Mammary epithelial cell (primary cell): ENCODE data around the gene ASF1A.

Experiments
- EZH2 ChIP-seq: IDR thresholded peaks from 2 replicates; pipeline ENCODE4 v1.6.1; 2012; ENCODE audit warnings: low read length, inconsistent platforms, borderline replicate concordance
- TF ChIP-seq, protein P1 (sequence below), 2 donors: IDR thresholded peaks in 1 of 2; conservative IDR thresholded peaks in 1 of 2; 2 replicates each; pipeline ENCODE4 v1.5.1; 2011 to 2012; ENCODE audit warnings: inconsistent platforms in 2 of 2, low read length in 2 of 2, mild to moderate bottlenecking in 2 of 2, control low read depth in 1 of 2, low read depth in 1 of 2; ENCODE audit not compliant: insufficient read depth in 1 of 2; ENCODE audit errors: extremely low read depth in 1 of 2

DNA sequence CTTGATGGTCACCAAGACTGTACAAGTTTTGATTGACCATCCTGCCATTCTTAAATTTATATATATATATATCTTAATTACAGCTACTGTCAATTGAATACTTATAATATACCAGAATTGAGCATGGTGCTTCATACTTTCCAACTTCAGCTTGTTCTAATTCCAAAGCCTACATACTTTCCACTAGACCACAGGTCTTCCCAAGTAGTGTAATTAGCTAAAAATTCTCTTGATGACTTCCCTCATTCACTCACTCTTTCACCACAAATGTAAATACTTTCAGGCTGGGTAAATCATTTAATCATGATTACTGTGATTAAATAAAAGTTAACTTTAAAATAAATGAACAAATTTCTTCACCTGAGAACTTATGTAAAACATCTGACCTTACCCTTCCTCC lies 3.4 kb downstream of the ASF1A start:
- TF ChIP-seq, protein P1, sequence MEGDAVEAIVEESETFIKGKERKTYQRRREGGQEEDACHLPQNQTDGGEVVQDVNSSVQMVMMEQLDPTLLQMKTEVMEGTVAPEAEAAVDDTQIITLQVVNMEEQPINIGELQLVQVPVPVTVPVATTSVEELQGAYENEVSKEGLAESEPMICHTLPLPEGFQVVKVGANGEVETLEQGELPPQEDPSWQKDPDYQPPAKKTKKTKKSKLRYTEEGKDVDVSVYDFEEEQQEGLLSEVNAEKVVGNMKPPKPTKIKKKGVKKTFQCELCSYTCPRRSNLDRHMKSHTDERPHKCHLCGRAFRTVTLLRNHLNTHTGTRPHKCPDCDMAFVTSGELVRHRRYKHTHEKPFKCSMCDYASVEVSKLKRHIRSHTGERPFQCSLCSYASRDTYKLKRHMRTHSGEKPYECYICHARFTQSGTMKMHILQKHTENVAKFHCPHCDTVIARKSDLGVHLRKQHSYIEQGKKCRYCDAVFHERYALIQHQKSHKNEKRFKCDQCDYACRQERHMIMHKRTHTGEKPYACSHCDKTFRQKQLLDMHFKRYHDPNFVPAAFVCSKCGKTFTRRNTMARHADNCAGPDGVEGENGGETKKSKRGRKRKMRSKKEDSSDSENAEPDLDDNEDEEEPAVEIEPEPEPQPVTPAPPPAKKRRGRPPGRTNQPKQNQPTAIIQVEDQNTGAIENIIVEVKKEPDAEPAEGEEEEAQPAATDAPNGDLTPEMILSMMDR (conservative IDR thresholded peaks at IDR 0.05 in 1 of 2, IDR thresholded peaks at IDR 0.05 in 1 of 2; ENCODE audit: extremely low read depth in 1 of 2, insufficient read depth in 1 of 2, low read depth in 1 of 2, low read length in 2 of 2) = no peak
- TF ChIP-seq EZH2 = no peak
